Kidney tubule cell (primary cell): ENCODE results near the gene URB1.
"Not testable (repeated sequence)": the region's sequence is repeated elsewhere in the genome, so short reads cannot be mapped to it uniquely, and the experiment has no call there.

Experiments used
- DNase-seq: peaks from one replicate; pipeline ENCODE4 v3.0.0-alpha.2; 2018; ENCODE audit warnings: low spot score

URB1 gene

DNA sequence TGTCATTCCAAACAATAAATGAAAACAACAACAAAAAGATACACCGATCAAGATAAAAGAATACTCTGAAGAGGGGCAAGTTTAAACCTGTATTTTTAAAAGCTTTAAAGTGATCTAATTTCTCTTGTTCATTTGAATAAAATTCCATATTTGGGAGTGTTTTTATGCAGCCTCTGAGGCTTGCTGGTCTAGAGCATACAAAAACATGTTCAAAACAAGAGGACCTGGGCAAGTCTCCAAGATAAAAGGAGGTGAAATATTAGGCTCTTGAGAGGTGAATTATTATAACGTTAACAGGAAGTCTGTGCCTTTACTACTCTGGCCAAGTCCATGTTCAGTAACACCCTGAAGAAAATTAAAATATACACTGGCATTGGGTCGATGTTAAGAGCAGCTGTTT, 20.1 kb downstream of the URB1 start:
- no peak for DNase-seq

DNA sequence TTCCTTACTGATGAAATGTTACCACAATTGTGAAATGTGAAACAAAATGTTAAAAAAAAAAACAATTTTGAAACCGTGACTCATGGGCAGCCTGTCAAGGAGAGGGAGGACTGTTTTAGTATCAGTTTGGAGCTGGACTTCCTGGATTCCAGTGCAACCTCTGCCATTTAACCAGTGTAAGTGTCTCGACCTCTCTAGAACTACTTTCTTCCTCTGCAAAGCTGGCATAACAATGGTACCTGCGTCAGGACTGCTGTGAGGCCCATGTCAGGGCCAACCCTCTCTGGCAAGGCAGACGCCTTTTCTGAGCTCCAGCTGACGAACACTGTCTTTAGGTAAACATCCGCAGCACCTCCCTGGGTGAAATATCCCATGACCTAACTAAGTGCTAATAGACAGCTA, 20.9 kb downstream of the URB1 start:
- DNase-seq, result peak; percentile 44

DNA sequence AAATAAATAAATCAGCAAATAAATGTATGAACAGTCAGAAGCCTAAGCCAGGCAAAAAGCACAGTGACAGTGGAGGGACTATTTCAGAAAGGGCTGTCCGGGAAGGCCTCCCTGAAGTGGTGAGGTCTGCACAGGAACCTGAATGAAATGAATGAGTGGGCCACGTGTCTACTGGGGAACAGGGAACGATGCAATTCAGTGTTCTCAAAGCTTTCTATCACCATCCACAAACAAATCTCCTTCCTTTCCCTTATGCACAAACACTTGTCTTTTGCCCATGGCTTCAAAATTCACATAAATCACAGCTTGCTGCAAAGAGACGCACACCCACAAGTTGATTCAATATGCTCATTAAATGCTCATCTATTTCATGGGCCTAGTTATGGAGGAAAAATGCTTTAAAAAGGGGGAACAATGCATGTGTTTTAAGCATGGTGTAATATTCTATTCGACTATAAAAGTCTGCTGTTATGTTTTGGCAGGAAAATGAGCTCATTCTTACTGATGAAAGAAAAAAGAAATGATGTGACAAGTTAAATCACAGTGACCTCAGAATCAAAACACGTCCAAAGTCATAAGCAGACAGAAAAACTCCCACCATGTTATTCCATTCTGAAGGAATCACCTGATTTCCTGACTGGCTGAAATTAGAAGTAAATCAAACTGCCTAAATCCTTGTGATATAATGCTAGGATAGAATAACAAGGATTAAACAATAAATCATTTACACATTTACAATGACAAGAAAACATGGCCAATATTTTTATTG, 21.6 kb downstream of the URB1 start:
- DNase-seq, result no peak

DNA sequence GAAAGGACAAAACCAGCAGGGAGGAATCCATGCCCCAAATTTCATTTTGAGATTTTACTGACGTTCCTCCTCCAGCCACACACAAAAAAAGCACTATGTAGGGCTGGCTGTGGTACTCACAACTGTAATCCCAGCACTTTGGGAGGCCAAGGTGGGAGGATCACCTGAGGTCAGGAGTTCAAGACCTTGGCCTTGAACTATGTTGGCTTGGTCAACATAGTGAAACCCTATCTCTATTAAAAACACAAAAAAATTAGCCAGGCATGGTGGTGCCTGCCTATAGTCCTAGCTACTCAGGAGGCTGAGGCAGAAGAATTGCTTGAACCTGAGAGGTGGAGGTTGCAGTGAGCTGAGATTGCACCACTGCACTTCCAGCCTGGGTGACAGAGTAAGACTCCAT, 23.9 kb downstream of the URB1 start:
- DNase-seq, result not testable (repeated sequence)

DNA sequence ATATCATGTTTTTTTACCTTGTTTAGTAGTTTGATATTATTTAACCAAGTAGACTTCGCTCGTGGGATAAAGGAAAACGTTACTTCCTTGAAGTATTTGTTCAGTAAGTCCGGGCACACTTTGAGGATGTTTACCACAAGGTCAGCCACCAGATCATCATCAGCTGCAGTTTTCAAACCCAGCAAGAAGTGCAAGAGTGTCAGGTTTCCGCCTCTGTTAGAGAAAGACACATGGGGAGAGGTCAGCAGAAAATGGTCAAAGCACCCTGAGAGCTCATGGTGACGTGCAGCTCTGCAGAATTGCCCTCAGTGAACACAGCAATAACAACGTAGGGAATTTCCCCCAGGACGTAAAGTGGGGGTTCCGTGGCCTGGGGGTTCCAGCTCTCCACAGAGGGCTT, 24.4 kb downstream of the URB1 start:
- DNase-seq, result no peak

DNA sequence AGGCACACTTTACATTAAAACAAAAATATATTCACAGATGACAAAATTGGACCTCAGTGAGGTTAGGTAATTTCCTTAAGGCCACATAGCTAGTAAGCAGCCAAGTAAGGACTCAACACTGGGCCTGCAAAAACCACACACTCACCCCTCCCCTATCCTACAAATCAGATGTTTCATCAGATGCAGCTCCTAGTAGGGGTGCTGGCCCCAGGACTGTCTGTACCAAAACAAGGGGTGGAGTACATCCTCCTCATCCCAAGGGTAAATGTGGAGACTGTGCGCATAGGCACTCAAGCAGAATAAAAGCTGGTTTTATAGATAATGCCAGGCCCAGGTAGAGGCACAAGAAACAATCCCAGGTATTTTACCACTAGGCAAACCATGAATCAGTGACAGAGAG, 25.7 kb downstream of the URB1 start:
- no peak for DNase-seq

DNA sequence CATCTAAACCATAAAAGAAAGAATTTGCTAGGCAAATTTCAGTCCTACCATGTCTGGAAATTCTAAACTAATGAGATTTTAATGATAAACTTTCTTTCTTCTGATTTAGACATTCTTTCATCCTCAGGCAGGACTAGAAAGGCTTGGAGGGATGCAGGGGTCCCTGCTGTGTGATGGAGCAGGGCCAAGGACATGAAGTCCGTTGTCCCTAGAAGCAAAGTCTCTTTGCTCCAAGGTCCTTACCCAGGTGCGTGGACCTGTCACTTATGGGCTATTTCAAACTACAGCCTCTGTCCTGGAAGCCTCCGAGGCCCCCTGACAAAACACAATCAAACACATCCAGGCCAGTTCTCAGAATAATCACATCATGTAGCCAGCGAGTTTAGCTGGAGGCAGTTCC, 26.6 kb downstream of the URB1 start:
- no peak for DNase-seq

DNA sequence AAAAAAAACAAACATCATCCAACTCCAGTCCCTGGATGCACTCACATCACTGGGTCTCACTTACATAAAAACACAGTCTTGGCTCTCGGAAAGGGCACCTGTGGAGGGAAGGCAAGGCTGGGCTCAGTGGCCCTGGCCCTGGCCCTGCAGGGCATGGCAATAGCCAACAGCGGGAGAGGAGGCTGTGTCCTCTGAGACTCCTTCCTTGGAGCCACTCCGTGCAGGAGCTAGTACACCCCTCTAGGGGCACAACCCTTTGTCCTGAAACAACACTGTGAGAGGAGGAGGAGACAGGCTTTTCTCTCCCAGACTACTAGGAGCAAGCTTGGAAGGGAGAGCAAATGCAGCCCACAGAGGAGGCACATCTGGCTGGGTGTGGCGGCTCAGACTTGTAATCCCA, 28.0 kb downstream of the URB1 start:
- DNase-seq, result no peak

DNA sequence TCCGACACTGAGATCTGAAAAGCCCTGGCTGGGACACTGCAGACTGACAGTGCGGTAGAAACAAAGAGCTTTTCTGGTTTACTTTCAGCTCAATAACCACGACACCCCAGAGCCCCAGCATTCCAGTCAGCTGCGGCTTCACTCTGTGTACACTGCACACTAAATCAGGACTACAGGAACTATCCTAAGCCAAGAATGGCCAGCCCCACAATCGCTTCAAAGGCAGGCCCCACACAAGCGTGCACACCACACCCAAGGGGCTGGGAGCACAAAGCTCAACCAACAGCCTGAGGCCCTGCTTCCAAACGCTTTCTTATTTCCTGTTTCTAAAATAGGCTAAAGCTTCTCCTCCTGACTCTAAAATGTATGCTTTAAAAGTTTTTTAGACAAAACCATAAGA, 28.4 kb downstream of the URB1 start:
- no peak for DNase-seq

DNA sequence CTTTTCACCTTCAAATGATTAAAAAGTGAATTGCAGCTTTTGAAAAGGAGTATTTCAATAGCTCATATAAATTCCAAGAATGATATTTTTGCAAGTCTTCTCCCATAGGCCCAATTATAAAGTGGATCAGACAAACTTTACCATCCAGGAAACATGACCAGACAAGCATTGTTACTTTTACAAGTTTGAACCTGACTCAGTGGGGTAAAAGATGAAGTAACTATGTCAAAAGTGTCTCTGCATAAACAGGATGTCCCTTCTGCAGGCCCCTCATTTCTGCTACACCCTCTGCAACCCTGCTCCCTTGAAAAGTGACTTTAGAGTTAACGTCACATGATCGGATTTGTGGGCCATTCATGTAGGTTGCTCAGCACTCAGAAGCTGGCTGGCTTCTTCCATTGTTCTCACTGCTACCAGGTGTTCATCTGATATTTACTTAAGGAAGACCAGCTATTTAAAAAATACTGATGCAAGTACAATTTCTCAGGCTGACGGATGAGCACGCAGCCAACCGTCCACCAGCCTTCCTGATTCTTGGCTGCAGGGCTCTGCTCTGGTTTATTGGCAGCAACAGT, 32.3 kb downstream of the URB1 start:
- DNase-seq, result no peak

DNA sequence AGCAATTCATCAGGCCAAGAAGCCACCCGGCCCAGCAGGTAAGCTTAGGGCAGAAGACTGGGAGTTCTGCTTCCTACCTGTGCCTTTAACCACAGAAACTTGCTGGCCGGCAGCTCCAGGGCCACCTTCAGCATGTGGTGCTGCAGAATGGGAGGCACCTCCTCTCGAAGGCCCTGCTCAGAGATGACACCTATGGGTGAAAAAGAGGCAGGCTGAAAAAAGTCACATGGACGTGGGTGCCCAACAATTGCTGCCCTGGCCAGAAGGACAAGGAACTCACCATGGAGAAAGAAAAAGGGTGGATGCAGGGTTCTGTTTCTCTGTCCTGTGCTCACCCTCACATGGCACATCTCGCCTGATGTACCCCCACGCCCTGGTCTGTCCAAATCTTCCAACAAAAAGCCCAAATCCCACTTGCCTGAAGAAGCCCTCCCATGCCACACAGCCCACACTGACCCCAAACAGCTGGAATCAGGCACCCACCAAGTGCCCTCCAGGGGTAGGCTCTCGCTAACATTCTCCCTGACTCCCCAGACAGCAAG, 33.0 kb downstream of the URB1 start:
- DNase-seq, result peak; percentile 41

DNA sequence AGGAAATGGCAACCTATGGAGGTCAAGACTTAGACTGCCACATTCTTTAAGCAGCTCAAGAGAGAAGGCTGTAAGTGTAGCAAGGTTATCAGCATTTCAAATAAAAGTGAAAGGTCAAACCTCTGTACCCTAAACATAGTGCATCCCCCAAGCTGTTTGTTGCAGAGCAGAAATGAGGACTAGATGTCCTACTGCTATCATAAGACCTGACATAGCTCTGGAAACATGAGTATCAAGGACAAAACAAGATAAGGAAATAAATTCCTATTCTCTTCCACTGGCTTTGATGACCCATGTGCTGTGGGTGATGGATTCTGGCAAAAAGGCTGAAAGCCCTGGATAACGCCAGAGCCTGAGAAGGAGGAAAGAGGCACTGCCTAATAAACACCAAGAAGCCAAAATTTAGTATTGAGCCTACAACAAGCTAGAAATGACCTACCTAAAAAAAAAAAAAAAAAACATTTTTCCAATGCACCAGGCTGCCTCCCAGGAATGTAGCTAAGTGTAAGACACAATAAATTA, 35.9 kb downstream of the URB1 start:
- DNase-seq, result no peak

DNA sequence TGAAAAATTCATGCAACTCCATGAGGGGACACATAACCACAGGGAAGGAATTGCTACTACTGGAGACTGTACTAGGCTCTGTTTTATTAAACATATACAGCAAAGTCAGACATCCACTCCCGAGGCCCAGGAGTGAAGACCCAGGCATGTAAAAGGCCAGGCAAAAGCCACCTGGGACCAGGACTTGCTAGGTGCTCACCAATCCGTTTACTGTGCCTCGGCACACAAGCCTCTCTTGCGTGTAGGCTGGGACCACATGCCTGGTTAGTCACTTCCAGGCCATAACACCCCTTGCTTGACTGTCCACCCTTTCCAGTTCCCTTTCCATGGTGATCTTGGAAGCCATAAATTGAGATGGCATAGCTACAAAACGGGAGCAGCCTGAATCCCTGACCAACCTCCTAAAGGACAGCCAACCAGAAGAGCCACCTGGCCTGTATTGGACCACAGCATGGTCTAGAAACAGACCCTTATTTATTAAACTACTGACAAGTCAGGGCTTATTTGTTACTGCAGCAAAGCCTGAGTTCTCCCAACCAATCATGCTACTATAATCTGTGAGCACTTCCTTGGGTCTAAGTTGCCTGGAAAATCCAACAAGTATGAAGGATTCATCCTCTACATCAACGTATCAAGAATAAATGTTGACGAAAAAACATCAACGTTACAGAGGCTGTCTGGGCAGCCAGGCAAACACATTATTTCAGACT, 39.7 kb downstream of the URB1 start:
- no peak for DNase-seq

DNA sequence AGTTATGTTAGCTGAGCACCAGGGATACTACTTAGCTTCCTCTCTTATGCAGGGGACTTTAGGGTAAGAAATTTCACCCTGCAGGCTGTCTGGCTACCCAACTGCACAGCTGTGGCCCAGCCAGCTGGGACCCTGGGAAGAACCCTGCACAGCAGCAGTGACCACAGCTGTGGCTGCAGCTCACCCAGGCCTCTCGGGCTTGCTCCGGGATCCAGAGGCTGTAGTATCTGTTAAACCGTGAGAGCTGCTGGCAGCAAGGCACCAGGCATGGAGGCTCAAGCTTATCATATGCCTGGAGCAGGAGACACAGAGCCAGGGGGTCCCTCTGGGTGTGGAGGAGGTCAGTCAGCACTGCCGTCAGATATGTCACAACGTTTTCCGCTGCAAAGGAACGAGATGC, 40.3 kb downstream of the URB1 start:
- DNase-seq, result no peak

DNA sequence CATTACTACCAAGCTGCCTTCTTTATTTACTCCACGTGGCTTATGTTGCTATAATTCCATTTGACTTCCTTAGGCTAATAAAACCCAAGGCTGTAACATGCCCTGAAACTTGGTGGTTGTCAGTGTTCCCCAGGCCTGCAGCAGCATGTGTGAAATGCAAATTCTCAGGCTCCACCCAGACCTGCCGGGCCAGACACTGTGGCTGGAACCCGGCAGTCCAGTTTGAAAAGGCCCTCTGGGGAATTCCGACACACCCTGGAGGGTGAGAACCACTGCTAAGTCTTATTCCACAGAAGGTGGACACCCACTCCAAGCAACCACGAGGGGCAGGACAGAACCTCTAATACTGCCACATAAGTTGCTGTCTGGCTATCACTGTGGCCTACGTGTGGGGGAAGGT, 41.4 kb downstream of the URB1 start:
- no peak for DNase-seq

DNA sequence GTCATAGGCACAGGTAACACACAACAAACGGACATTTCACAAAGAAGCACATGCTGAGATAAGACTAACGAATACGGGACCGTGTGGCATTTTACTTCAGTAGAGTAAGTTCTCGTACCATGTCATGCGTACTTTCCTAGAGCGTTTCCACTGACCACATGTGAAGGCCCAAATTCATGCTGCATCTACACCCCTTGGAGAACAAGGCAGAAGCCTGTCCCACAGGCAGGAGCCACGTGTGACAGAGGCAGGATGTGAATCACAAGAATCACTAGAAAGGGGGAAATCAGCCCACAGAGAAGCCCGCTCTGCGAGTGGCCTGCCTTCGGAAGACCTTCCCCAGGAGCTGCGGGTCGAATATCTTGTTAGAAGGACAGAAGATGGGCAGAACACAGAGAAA, 41.8 kb downstream of the URB1 start:
- DNase-seq, result no peak

DNA sequence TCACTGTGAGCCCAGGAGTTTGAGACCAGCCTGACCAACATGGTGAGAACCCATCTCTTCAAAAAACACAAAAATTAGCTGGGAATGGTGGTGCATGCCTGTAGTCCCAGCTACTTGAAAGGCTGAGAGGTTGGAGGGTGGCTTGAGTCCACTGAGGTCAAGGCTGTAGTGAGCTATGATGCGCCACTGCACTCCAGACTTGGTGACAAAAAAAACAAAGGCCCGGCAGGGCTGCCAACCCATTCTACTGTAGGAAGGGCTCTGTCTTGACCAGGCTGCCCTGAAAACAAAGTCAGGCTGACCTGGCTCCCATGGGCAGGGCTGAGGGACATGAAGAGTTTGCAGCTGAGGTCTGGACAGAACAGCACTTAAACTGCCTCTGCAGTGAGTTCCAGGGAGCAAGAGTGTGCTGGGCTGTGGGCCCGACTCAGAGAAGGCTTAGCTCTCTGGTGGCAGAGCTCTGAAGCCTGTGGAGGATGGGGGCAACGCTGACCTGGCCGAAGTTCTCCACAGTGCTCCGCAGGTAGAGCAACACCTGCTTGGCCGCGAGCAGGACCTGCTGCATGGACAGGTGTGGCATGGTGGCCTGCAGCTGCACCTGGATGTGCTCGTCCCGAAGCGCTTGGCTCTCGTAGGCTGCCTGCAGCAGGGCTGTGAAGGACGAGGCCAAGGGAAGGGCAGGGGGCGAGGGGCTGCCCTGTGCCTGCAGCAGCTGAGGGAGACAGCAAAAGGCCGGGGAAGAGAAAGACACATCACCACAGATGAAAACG, 42.4 kb downstream of the URB1 start:
- DNase-seq, result no peak

DNA sequence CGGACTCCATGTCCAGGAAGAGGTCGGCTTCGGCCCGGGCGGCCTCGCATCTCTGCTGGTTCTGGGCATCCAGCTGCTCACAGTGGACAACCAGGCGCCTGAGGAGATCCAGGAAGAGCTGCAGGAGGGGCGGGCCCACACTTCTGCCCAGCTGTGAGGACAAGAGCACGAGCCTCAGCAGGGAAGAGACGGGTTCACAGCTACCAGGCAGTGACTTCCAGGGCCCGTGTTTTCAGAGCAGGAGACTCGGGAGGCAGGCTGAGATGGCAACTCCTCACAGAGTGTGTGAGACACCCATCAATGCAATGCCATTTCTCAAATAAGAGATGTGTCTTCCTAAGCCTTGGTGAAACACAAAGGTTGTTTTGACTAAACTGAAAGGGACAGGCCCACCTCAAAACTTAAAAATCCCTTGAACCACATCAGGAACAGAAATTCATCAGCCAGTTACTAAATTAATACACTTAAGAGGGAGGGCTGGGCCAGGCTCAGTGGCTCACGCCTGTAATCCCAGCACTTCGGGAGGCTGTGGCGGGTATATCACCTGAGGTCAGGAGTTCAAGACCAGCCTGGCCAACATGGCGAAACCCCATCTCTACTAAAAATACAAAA, 43.4 kb downstream of the URB1 start:
- DNase-seq, result no peak

DNA sequence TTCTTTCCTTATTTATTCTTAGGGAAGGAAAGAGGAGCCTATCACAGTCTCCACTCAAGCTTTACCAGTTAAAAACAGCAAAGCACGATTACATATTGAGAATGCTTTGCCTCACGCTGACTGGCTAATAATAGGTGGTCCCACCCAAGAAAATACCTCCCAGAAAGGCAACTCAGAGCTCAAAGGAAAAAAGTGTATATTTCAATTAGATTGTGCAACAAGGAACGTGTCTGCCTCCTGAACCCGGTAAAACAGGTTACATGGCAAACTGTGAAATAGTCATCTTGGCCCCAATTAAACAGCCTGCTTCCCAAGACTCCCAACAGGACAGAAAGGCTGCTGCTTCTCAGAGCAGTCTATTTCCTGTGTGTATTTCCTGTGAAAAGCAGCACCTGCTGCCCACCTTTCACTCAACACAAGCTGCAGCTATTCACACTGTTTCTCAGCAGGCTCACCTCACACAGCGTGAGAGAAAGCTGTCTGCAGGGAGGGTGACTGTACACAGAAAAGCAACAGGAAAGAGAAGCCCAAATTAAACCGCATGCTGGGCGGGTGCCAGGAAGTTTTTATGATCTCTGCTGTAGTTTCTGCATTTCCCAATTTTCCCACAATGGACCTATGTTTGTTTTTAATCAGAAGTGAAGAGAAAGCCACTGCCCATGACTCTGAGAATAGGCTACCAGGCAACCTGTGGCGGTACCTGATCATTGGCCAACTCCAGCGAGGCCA, 44.0 kb downstream of the URB1 start:
- no peak for DNase-seq

DNA sequence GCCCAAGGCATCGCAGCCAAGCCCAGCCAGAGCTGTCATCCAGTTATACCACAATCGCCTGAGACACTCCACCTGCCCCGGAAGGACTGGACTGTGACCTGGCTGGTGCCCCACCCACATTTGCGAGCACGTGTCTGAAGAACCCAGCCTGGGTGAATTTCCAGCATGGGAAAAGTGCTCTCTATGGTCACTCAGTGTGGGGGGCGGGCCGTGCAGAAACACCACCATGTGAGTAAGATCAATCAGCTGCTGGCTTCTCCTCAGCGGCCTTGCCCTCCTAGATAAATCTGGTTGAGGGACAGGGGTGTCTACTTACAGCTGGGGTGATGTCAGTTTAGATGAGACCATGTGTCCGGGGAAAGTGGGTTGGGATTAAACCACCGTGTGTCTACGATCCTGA, 44.8 kb downstream of the URB1 start:
- no peak for DNase-seq

DNA sequence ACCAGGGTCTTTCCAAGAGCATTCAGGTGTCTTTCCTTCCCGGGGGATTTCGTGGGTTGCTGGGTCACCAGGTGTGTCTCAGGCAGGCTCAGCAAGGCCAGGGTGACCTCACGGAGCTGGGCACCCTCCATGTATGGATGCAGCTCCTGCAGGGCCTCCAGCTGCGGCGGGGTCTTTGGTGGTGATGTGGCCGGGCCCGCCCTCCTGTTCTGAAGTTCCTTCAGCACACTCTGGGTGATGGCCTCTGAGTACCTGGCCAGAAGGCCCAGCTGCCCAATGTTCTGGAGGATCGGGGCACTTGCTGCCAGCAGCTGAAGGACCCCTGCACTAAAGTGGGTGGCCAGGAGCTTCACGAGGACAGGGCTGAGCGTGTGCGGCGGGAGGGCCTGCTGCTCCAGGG, 45.5 kb downstream of the URB1 start:
- DNase-seq, result no peak
